Measurements from ENCODE around the gene ZNF324B.
"Not testable (repeated sequence)": the region's sequence is repeated elsewhere in the genome, so short reads cannot be mapped to it uniquely, and the experiment has no call there.

Gene ZNF324B

GRCh38 chr19:58456111-58456510 is 4.7 kb downstream of the ZNF324B start:
- DNase-seq: no peak

- DNase-seq: no peak
These were observed 8.6 kb downstream of the ZNF324B start for GRCh38 chr19:58460039-58460438.

DNA sequence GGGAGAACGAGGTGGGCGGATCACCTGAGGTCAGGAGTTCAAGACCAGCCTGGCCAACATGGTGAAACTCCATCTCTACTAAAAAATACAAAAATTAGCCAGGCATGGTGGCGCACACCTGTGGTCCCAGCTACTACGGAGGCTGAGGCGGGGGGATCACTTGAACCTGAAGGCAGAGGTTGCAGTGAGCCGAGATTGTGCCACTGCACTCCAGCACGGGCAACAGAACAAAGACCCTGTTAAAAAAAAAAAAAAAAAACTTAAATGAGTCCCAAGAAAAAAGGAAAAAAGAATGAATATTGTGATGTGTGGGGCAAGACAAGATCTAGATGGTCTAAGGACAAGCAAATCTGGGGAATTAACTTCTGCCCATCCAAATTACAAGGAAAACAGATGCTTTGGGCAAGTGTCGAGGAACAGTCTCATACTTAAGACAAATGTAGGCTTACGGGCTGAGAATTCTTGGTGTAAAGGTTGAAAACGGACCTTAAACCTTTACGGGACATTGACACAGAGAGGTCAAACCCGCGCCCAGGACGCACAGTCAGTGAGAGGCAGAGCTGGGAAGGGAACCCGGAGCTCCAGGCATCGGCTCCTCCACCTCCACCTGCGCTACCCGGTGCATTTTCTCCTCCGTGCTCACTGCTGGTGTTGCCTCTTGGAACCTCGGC is 14.8 kb downstream of the ZNF324B start:
- no peak for DNase-seq

DNA sequence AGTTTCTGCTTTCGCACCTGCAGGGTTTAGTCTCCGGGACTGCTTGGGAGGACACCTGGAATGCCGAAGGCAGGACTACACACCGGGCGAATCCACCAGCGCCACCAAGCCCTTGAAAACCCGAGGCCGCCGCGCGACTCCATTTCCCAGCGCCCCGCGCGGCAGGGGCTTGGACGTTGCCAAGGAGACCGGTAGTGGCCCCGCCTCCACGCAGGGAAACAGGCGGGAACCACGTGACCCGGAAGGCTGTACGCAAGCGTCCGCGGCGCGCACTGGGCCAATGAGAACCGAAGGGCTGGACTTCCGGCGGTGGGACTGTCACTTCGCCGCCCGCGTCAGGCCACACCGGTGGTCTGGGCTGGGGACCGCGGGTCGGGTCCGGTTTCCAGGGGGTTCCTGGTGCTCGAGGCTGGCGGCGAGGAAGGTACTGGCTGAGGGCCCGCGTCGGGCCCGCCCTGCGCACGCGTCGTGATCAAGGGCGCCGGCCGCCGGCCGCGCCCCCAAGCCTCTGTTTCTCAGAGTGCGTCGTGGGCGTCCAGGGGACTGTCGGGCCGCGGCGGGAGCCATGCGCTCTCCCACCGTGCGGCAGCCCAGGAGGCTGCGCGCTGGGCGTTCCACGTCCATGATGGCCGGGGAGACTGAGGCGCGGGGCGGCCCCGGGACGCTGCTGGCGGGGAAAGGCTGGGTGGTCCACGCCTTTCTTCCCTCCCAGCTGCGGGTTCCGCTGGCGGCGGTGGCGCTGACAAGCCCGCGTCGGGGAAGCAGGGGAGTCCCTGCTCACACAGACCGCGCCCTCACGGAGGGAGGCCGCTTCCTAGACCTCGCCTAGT is 15.6 kb downstream of the ZNF324B start, which contains the start of gene ZNF324:
Gene ZNF324, plus strand, starts transcription at position 321 of the 830 bp plus-strand sequence. CDS start 2,106 bp downstream, outside the sequence.
- peak; percentile 95 for DNase-seq

DNA sequence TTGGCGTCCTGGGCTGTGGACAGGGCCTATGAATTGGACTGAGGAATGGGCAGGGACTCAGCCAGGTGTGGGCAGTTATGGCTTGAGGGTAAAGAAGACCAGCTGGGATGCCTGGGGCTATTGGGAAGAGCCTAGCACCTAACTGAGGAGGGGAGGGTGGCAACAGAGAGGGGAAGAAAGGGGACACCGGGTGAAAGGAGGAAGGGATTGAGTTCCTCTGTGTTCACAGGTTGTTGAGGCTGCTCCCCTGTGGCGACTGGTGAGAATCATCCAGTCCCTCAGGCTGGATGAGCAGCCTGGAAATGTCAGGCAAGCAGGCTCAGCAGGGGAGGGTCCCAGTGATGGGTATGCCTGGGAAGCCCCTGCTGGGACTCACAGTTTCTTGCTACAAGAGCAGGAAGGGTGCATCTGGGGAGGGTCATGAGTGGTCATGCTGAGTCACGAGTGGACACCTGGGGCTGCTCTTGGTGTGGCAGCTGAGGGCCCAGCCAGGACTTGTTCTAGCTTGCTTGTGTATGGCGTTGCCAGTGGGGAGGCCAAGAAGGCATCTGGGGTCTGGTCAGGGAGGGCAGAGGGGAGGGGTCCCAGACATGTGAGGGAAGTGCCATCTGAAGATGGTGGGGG is 16.9 kb downstream of the ZNF324B start:
- no peak for DNase-seq

- no peak for DNase-seq
These were observed 18.0 kb downstream of the ZNF324B start for GRCh38 chr19:58469241-58470013.

DNA sequence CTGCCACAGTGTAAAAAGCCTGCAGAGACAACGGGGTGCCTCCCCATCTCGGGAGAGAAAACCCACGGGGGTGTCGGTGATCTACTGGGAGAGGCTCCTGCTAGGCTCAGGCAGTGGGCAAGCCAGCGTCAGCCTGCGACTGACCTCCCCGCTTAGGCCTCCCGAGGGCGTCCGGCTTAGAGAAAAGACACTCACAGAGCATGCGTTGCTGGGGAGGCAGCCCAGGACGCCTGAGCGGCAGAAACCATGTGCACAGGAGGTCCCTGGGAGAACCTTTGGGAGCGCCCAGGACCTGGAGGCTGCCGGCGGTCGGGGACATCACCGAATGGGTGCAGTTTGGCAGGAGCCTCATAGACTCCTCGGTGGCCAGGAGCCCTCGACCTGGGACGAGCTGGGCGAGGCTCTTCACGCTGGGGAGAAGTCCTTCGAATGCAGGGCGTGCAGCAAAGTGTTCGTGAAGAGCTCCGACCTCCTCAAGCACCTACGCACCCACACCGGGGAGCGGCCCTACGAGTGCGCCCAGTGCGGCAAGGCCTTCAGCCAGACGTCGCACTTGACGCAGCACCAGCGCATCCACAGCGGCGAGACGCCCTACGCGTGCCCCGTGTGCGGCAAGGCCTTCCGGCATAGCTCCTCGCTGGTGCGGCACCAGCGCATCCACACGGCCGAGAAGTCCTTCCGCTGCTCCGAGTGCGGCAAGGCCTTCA is 19.6 kb downstream of the ZNF324B start:
- DNase-seq: not testable (repeated sequence)

DNA sequence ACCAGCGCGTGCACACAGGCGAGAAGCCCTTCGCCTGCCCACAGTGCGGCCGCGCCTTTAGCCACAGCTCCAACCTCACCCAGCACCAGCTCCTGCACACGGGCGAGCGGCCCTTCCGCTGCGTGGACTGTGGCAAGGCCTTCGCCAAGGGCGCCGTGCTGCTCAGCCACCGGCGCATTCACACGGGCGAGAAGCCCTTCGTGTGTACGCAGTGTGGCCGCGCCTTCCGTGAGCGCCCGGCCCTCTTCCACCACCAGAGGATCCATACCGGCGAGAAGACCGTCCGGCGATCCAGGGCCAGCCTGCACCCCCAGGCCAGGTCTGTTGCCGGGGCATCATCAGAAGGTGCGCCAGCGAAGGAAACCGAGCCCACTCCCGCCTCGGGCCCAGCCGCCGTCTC is 20.3 kb downstream of the ZNF324B start:
- DNase-seq: no peak

DNA sequence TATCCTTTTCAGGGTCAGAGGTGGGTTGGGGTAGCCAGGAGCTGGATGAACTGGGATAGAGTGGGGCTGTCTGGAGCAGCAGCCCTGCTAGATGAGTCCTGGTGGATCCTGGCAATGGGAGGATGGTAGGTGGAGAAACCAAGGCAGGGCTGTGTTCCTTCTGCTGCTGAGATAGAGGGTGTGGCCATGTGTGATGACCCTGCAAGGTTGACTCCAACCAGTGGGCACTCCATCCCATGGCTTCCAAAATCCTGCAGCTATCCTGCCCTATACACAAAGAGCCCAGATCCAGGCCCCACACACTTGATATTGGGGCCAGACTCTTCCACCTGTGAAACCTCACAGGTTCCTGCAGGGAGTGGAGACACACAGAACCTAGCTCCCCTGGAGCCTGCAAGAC is 22.4 kb downstream of the ZNF324B start:
- no peak for DNase-seq

DNA sequence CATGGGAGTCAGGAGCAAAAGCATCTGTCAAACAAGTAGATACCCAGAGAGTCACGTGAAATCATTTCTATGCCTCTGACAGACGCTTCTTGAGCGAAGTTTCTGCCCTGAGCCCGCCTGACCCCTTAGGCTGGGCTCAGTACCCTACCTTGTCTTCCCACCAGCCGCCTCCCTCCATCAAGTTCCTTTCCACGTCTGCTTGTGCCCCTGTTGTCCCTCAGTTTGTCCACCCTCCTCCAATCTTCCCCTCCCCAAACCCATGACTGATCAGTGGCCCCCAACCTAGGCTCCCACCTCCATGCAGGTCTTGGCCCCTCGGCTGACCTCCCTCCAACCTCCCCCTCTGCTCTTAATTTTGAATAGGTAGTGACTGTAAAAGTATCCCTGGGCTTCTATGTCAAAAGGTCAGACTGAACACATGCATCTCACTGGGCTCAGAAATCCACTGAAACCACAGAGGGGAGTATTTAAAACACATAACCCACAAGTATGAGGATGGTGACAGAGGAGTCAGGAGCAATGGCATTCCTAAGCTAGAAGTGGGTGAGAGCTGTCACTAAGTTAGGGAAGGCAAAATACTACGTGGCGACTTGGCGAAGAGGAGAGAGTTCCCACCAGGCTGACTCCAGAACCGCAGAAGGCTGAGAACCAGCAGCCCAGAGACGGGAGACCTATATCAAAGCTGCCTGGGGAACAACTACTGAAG is 23.0 kb downstream of the ZNF324B start:
- peak; percentile 75 for DNase-seq

DNA sequence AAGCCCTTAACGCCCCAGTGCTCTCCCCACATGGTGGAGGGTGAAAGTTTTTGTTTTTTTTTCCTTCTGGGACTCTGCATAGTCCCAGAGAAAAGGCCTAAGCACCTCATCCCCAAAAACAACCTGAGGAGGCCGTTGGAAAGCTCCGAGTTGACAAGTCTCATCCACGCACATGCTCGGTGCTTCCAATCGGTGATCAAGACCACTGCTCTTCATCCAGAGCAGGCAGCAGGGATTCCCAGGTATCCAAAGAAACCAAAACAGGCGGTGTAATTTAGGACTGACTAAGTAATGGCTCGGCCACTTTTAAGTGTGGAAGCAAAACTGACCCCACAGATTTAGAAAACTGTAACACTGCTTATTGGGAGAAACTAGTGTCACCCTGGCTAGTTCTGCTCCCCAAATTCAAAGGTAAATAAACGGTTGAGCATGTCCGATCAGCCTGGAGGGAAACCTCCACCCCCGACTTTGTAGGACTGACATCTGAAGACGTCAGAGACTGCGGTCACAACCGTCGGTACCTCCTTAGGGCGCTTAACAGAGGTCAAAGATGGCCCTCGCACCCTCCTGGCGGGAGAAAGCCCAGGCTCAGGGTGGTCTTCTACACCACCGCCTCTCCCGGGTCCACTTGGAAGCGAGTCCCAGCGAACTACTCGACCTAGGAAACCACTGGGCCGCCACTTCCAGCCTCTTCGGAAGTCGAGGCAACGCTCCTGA is 23.7 kb downstream of the ZNF324B start:
- no peak for DNase-seq

DNA sequence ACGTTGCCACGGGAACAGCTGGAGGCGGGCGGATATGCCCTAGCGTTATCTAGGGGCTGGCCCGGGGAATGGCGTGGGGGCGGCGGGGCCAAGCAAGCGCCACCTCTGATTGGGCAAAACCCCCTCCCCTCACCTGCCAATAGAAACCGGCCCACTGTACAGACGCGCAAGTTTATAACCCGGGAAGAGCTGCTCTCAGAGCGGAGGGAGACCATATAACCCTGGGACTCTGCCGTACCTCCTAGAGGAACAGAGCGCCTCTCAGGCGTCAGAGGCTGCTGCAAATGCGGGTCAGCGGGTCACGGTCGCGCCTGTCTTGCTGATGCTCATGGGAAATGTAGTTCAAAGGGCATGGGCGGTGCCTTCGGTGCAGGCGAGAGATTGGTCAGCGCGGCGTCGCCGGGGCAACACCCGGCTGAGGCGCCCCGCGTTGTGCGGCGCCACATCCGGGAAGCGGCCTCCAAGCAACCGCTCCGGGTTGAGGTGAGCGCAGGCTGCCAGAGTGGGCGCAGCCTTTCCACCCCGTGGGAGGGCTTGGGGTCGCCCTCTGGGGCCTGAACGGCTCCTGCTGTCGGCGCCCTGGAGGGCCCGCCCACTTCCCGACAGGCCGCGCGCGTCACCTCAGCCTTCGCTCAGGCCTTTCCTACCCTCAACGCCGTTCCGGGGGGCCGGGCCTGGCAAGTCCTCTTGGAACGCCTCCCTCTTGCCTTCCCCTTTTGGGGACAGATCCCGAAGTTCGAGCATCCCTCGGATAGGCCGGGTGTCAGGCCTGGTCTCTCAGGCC is 24.5 kb downstream of the ZNF324B start, which contains the start of gene ZNF446:
Gene ZNF446, plus strand, starts transcription at position 639 of the 784 bp plus-strand sequence. CDS start 867 bp downstream, outside the sequence.
- DNase-seq: peak; percentile 97

DNA sequence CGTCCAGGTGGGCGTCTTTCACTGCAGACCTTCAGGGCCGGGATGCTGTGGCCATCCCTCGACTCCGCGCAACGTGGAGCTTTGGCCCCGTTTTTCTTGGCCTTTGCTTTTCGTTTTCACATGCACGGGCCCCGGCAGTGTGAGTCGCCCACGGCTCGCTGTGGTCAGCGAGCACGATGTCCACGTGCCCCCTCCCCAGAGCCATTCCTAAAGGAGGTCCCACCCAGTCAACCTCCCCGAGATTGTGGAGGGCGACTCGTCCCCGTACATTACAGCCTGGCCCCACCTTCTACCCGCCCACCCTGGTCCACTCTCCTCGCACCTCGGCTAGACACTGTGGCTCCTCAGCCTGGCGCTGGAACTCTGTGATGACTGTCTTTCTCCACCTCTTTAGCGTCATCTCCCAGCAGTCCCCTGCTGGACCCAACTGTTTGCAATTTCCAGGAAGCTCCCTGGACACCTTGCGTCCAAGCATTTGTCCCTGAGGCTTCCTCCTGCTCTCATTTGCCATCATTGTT is 25.1 kb downstream of the ZNF324B start:
- peak; percentile 31 for DNase-seq

GRCh38 chr19:58477130-58477529 is 25.7 kb downstream of the ZNF324B start:
- DNase-seq: no peak

GRCh38 chr19:58477871-58478270 is 26.4 kb downstream of the ZNF324B start:
- no peak for DNase-seq

GRCh38 chr19:58479303-58479702 is 27.9 kb downstream of the ZNF324B start:
- DNase-seq: no peak

GRCh38 chr19:58479736-58480480 is 28.5 kb downstream of the ZNF324B start:
- DNase-seq: no peak

GRCh38 chr19:58480481-58480830 is 29.0 kb downstream of the ZNF324B start:
- DNase-seq: no peak

GRCh38 chr19:58480831-58481230 is 29.4 kb downstream of the ZNF324B start:
- no peak for DNase-seq

All from fibroblast of skin of right biceps (primary cell).